ENCODE data around the gene WNT9B.

DNA sequence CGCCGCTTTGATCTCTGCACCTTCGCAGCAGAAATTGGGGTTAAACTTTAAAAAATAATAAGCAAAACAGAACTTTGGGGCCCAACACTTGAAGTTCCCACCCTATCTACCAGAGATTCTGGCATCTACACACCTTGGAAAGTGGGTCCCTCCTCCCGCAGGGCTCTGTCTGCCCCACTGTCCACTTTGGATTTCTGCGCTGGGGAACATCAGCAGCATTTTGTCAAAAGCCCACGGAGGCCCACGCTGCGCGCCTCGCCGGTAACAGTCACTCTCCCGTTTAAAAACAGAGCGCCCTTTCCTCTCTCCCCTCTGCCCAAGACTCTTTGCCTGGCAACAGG lies 725 bp upstream of the WNT9B start:
- TF ChIP-seq POLR2A (IDR thresholded peaks at IDR 0.05; ENCODE audit: low read length) (no peak), GATA1 (IDR thresholded peaks at IDR 0.05; ENCODE audit: low read depth, low read length) (no peak)
